MG63 (cell line): ENCODE results near the gene TMEM95. TPM values are rescaled to one million over a fixed set of nuclear protein-coding genes. Genes with fewer than 3 reads are reported as not detected.
"Not testable (repeated sequence)": the region's sequence is repeated elsewhere in the genome, so short reads cannot be mapped to it uniquely, and the experiment has no call there.

Experiments used
- DNase-seq: peaks from one replicate; pipeline ENCODE4 v3.0.0-alpha.2; 2020
- H3K27me3 ChIP-seq: fragments of 250-450 bp; sonication (Bioruptor Pico); 2 replicates; pipeline ENCODE4 v1.5.1; 2020; ENCODE audit warnings: mild to moderate bottlenecking, moderate library complexity
- H3K36me3 ChIP-seq: fragments of 250-450 bp; sonication (Bioruptor Pico); 2 replicates; pipeline ENCODE4 v1.5.1; 2020; ENCODE audit warnings: mild to moderate bottlenecking, moderate library complexity
- H3K4me3 ChIP-seq: fragments of 250-450 bp; sonication (Bioruptor Pico); 2 replicates; pipeline ENCODE4 v1.5.1; 2020; ENCODE audit warnings: mild to moderate bottlenecking, moderate library complexity
- H3K9me3 ChIP-seq: fragments of 250-450 bp; sonication (Bioruptor Pico); 2 replicates; pipeline ENCODE4 v1.5.1; 2020; ENCODE audit warnings: mild to moderate bottlenecking, moderate library complexity
- total RNA-seq: library from RNA; depleted of rRNA; stranded (reverse); fragments of >200 nt; shearing (Covaris generic); gene quantifications from 2 replicates; pipeline ENCODE4 v1.2.3, GENCODE V29; 2014; ENCODE audit warnings: low replicate concordance

Gene TMEM95
- total RNA-seq, 1 experiment from 2014 or later = not detected

DNA sequence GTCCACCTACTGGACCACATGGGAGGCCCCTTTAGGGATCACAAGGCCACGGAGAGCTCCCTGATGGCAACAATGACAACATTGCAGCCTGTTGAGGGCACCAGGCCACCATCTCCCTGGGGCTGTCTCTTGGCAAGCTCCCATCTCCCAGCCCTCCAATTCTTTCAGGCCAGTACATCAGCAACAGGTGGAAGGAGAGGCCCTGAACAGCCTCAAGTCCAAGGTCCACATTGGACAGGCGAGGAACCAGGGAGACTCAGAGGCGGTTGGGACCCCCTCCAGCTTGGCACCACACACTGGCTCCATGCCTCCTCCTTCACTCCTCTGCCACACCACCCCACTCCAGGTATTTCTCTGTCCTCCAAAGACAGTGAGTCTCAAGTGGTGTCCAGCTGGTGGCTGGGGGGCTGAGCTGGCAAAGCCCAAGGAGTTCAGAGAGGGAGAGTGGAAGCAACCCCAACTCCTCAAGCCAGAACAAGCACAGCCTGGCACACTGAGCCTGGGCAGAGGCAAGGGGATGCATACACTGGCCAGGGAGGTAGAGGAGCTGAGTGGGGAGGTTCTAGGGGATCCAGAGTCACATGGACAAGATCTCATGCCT lies 19.9 kb upstream of the TMEM95 start:
- Histone ChIP-seq H3K27me3 (no peaks in the 10 kb centered on the region), H3K4me3 (no peak overlapping the region), H3K36me3 (no peaks in the 10 kb centered on the region), H3K9me3 (no peaks in the 10 kb centered on the region)
- DNase-seq = no peak

DNA sequence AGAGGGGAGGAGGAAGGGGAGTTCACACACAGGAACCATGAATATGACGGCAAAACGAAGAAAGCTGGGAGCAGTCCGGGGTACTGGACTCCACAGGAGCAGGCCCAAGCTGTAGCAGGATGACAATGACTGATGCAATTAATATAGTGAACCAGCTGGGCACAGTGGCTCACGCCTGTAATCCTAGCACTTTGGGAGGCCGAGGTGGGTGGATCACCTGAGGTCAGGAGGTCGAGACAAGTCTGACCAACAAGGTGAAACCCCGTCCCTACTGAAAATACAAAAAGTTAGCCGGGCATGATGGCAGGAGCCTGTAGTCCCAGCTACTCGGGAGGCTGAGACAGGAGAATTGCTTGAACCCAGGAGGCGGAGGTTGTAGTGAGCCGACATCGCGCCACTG lies 19.2 kb upstream of the TMEM95 start:
- H3K36me3 ChIP-seq = not testable (repeated sequence)

DNA sequence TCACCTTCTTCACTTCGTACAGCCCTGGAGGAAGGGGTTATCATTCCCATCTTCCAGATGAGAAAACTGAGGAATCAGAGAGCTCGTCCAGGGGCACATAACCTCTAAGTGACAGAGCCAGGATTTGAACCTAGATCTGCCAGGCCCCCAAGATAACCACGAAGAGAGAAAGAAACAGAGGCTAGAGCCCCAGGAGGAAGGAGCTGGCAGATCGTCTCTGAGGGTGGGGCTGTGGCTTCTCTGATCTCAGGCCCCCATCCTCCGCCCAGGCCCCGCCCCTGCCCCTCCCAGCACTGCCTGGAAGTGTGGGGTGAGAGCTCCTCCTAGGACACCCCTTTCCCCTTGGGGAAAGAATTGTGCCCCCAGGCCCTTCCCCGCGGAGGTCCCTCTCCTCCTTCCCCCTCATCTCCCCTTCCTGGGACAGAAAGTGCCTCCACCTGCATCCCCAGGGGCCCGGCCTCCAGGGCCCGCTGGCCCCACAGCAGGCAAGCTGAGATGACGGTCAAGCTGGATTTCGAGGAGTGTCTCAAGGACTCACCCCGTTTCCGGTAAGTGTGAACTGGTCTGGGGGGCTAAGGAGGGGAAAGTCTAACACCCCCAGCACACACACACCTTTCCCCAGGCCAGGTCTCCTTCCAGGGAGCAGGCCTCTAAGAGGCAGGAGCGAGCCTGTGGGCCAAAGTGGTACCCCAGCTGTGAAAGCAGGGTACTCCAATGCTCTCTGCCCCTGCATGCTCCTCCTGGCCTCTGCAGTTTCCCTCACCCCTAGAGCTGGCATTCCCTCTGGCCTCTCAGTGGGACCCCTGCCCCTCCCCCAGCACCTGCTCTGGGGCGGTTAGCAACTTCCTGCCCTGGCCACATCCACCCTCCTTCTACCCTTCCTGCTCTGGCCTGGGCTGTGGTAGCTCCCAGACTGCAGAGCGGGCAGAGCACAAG lies 18.4 kb upstream of the TMEM95 start, which contains the start of gene ACAP1:
Gene ACAP1 (plus strand): TSS at position 290 of the 936 bp plus-strand sequence. CDS start 206 bp downstream, at position 496.
- DNase-seq = no peak
- Histone ChIP-seq H3K9me3 (no peaks in the 10 kb centered on the region), H3K27me3 (no peaks in the 10 kb centered on the region), H3K4me3 (no peak within 1 kb of the TSS), H3K36me3 (no peaks in the 10 kb centered on the region)

More for the DNA sequence above, 19.2 kb upstream of the TMEM95 start:
- H3K4me3 ChIP-seq, DNase-seq, H3K27me3 ChIP-seq, H3K9me3 ChIP-seq: not testable (repeated sequence)

DNA sequence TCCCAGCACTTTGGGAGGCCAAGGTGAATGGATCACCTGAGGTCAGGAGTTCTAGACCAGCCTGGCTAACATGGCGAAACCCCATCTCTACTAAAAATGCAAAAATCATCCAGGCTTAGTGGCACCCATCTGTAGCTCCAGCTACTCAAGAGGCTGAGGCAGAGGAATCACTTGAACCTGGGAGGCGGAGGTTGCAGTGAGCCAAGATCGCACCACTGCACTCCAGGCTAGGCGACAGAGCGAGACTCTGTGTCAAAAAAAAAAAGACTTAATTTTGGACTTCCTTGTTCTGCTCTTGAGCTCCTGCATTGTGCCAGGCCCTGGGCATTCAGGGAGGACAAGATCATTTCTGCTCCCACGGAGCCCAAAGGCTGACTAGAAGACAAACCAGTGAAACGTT lies 17.4 kb upstream of the TMEM95 start:
- not testable (repeated sequence) for H3K4me3 ChIP-seq

DNA sequence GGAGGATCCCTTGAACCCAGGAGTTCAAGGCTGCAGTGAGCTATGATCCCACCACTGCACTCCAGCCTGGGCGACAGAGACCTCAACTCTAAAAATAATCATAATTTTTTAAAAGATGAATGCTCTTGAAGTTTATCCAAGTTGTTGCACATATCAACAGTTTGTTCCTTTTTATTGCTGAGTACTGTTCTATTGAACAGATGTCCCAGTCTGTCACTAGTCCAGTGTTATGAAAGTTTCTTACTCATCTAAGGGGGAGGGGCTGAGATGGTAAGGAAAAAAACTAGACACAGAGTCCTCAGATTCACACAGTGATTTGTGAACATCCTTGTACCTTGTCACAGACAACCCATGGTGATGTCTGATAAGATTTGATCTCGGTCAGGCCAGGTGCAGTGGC lies 14.8 kb upstream of the TMEM95 start:
- H3K36me3 ChIP-seq = no peaks in the 10 kb centered on the region
- no peak overlapping the region for H3K4me3 ChIP-seq
- DNase-seq = no peak
- H3K27me3 ChIP-seq = no peaks in the 10 kb centered on the region
- H3K9me3 ChIP-seq = no peaks in the 10 kb centered on the region

More for the DNA sequence above, 17.4 kb upstream of the TMEM95 start:
- not testable (repeated sequence) for DNase-seq, H3K9me3 ChIP-seq, H3K36me3 ChIP-seq, H3K27me3 ChIP-seq

DNA sequence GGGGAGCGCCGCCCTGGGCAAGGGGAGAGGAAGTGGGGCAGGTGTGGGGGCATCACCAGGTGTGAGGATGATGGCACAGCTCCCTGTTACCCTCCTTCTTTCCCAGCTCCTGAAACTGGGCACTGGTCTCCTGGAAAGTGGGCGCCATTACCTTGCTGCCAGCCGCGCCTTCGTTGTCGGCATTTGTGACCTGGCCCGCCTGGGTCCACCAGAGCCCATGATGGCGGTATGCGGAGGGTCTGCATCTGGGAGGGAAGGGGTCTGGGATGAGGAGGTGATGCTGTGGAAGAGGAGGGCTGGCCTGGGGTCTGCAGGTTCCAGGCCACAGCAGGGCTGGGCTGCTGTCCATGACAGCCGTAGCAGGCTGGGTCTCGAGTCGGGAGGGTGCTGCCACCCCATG lies 13.1 kb upstream of the TMEM95 start:
- Histone ChIP-seq H3K4me3 (no peak overlapping the region), H3K9me3 (no peaks in the 10 kb centered on the region), H3K36me3 (no peaks in the 10 kb centered on the region), H3K27me3 (no peaks in the 10 kb centered on the region)
- no peak for DNase-seq

DNA sequence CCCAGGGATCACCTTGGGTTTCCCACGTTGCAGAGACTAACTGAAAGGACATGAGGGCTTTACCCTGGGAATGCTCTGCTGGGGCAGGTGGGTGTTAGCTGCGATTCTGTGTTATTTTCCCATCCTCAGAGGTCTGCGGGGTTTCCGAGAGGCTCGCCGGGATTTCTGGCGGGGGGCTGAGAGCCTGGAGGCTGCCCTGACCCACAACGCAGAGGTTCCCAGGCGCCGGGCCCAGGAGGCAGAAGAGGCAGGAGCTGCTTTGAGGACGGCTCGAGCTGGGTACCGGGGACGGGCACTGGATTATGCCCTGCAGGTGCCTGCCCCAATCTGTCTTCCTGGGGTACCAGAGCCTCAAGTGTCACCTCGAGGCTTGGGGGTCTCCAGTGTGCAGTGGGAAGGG lies 11.7 kb upstream of the TMEM95 start:
- no peaks in the 10 kb centered on the region for H3K9me3 ChIP-seq
- H3K4me3 ChIP-seq = no peak overlapping the region
- no peaks in the 10 kb centered on the region for H3K27me3 ChIP-seq
- no peaks in the 10 kb centered on the region for H3K36me3 ChIP-seq
- no peak for DNase-seq

DNA sequence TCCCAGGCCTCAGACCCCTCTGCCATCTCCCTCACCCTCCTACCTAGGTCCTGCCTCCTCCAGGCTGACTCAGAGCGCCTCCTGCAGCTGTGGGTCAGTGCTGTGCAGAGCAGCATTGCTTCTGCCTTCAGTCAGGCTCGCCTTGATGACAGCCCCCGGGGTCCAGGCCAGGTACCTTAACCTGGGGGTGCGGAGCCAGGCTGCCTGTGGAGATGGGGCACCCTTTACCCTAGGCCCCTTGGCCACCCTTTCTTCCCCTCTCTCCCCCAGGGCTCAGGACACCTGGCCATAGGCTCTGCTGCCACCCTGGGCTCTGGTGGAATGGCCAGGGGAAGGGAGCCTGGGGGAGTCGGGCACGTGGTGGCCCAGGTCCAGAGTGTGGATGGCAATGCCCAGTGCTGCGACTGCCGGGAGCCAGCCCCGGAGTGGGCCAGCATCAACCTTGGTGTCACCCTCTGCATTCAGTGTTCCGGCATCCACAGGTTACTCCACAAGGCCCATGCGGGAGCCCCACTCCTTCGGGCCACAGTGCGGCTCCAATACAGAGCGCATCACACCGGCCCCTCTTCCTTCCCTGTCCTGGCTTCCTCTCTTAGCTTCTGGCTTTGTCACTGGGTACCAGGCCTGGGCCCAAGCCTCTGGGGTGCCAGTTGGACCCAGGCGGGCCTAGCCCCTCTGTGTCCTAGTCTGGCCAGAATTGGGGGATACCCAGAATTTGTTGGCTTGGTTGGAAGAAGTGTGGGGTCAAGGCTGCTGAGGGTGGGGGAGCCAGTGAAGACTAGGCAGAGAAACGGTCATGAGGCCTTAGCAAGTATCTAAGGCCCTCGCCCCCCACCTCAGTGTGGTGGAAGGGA lies 8.0 kb upstream of the TMEM95 start:
- Histone ChIP-seq H3K4me3 (no peak overlapping the region), H3K9me3 (no peaks in the 10 kb centered on the region), H3K27me3 (no peaks in the 10 kb centered on the region), H3K36me3 (no peaks in the 10 kb centered on the region)
- DNase-seq = no peak

DNA sequence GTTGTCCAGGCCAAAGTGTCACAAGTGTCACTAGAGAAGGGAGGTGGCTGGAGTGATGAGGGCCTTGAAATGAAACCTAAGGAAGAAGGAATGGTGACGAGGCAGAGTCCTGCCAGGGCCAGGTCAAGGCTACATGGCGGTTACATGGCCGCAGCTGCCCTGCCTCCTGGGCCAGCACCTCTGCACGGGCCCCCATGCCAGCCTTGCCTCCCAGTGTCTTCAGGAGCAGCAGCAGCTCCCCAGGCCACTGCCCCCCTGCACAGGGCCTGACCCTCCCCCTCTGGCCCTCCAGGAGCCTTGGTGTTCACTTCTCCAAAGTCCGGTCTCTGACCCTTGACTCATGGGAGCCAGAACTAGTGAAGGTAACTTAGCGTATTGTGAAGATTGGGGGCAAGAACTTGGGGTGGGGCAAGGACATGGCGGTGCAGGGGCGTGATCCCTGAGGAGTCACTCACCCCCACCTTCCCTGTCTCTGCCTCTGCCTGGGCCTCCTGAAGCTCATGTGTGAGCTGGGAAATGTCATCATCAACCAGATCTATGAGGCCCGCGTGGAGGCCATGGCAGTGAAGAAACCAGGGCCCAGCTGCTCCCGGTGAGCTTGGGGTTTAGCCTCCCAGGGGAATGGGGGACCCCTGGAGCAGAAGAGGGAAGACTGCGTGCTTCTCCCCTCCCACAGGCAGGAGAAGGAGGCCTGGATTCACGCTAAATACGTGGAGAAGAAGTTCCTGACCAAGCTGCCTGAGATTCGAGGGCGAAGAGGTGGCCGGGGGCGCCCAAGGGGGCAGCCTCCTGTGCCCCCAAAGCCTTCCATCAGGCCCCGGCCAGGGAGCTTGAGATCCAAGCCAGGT lies 7.1 kb upstream of the TMEM95 start:
- DNase-seq = no peak
- H3K9me3 ChIP-seq = no peaks in the 10 kb centered on the region
- H3K36me3 ChIP-seq = no peaks in the 10 kb centered on the region
- H3K27me3 ChIP-seq = no peaks in the 10 kb centered on the region
- no peak overlapping the region for H3K4me3 ChIP-seq

DNA sequence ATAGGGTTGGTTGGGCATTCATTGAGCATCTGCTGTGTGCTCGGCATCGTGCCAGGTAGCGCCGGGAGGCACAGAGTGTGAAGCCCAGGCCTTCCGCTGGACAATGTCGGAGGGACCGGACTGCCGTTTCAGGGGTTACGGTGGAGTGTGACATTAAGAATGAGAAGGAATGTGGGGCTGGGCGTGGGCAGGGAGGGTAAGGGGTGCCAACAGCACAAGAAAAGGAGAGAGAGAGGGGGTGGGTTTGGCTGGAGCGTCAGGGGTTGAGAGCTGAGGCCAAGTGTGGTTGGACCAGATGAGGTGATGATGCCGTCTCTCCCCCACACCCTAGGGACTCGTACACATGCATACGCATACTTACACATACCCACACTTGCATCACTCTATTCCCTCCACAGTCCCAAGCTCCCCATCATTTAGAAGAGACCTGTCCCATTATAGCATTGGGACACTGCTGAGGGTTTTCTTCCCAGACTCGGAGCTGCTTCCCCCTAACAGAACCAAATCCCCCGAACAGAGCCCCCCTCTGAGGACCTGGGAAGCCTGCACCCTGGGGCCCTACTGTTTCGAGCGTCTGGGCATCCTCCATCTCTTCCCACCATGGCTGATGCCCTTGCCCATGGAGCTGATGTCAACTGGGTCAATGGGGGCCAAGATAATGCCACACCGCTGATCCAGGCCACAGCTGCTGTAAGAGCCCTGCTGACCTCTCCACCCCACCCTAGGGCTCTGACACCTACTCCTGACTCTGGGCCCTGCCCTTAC lies 6.3 kb upstream of the TMEM95 start:
- Histone ChIP-seq H3K9me3 (no peaks in the 10 kb centered on the region), H3K36me3 (no peaks in the 10 kb centered on the region), H3K4me3 (no peak overlapping the region), H3K27me3 (no peaks in the 10 kb centered on the region)
- DNase-seq = no peak

DNA sequence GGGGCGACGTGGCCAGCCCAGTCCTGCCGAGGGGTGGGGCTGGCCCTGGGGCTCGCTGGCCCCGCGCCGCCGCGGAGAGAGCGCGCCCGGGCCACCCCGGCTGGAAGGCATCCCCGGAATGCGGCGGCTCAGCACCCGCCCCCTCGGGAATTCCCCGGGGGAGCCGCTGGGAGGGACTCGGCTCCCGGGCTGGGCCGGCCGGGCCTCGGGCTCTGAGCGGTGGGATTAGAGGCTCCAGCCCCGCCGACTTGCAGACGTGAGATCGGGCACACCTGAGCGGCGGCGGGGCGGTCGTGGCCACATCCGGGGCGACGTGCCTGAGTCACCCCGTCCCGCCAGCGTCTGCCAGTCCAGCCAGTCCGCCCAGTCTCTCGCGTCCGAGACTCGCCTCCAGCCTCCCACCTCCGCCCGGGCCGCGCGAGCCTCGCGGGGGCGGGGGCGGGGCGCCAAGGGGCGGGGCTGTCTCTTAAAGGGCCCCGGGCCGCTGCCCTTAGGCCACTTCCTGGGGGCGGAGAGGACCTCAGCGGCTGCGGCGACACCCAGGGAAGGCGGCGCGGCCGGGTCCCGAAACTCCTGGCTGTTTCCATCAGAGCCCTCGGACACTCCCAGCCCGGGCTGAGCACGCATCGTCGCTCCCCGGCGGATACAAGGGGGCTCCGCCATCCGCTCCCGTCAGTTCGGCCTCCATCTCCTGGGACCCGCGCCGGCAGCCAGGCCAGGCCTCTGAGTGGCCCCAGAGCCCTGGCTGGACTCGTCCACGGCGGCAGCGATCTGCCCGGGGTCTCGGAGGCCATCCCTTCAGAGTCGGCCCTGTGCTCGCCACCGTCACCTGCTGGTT lies 3.1 kb upstream of the TMEM95 start, which contains the start of gene KCTD11:
Gene KCTD11 (plus strand): TSS at position 498 of the 838 bp plus-strand sequence.
- H3K9me3 ChIP-seq = no peaks in the 10 kb centered on the region
- H3K4me3 ChIP-seq = peak within 1 kb of the TSS; percentile 82
- DNase-seq = peak; percentile 92
- no peaks in the 10 kb centered on the region for H3K27me3 ChIP-seq
- H3K36me3 ChIP-seq = no peaks in the 10 kb centered on the region

DNA sequence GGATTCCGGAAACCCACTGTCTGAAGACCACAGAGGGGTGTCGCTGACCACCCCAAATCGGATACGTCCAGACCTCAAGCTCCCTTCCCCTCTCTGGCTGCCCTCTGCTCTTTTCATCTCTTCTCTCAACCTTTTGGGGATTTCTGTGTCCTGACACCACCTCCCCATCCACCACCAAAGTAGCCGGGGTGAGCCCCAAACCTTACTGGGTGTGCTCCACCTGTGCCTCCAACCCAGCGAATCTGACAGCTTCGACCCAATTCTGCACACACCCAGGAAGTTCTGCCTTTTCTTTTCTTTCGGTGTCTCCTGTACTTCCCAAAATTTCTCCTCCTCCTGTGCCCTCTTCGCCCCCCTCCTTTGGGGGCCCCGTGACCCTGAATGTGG lies 2.5 kb upstream of the TMEM95 start:
- H3K27me3 ChIP-seq = no peaks in the 10 kb centered on the region
- H3K9me3 ChIP-seq = no peaks in the 10 kb centered on the region
- H3K4me3 ChIP-seq = peak overlapping the region; percentile 82
- no peaks in the 10 kb centered on the region for H3K36me3 ChIP-seq
- DNase-seq = no peak

DNA sequence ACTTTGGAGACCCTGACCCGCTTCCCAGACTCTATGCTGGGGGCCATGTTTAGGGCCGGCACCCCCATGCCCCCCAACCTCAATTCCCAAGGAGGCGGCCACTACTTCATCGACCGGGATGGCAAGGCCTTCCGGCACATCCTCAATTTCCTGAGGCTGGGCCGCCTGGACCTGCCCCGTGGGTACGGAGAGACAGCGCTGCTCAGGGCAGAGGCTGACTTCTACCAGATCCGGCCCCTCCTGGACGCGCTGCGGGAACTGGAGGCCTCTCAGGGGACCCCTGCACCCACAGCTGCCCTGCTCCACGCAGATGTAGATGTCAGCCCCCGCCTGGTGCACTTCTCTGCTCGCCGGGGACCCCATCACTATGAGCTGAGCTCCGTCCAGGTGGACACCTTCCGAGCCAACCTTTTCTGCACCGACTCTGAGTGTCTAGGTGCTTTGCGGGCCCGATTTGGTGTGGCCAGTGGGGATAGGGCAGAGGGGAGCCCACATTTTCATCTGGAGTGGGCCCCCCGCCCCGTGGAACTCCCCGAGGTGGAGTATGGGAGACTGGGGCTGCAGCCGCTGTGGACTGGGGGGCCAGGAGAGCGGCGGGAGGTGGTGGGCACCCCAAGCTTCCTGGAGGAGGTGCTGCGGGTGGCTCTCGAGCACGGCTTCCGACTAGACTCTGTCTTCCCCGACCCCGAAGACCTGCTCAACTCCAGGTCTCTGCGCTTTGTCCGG lies 1.9 kb upstream of the TMEM95 start:
- Histone ChIP-seq H3K4me3 (peak overlapping the region; percentile 82; the same call in 1 of the 2 replicates), H3K36me3 (no peaks in the 10 kb centered on the region), H3K27me3 (no peaks in the 10 kb centered on the region), H3K9me3 (no peaks in the 10 kb centered on the region)
- DNase-seq = no peak

DNA sequence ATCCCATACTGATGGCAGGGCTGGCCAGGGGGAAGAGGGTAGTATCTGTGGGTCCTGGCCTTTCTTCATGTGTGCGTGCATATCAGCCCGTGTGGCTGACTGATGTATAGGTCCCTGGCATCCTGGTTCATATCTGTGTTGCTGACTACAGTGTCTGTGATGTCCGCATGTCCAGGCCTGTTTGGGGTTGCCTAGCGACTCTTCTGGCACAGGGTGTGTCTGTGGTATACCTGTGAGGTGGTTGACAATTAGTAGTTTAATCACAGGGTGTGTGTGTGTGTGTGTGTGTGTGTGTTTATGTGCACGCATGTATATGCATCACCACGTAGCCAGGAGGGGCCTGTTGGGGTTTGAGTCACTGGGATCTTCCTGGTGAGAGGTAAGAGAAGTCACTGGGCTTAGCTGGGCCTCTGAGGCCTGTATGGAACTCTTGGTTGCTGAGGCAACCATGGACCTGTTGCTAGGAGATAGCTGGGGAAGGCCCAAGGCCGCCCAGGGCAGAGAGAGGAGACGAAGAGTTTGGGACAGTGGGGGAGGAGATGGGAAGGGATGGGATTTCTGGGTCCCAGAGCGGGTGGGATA lies 603 bp upstream of the TMEM95 start:
- Histone ChIP-seq H3K27me3 (no peaks in the 10 kb centered on the region), H3K36me3 (no peaks in the 10 kb centered on the region), H3K4me3 (no peak overlapping the region), H3K9me3 (no peaks in the 10 kb centered on the region)
- no peak for DNase-seq
